PC-9 (cell line): ENCODE results near the gene C10orf71. TPM values are rescaled to one million over a fixed set of nuclear protein-coding genes. Genes with fewer than 3 reads are reported as not detected.

ENCODE experiments used
- BruUV-seq: library from RNA; stranded (reverse); fragments of 400-500 nt; replicated peaks from 2 replicates; lab custom pipeline; 2021; lab: Mats Ljungman, UMichigan
- CTCF ChIA-PET: fragments of 300-600 bp; sonication (Branson Sonifier 250); formaldehyde crosslinking; loops from one replicate; lab custom pipeline; 2022; ENCODE audit warnings: antibody characterized with exemption; lab: Charles Lee
- POLR2A ChIA-PET: fragments of 300-600 bp; sonication (Branson Sonifier 250); formaldehyde crosslinking; loops from one replicate; lab custom pipeline; 2022; ENCODE audit warnings: antibody characterized with exemption; ENCODE audit not compliant: unreplicated experiment; lab: Charles Lee
- DNase-seq, 2 experiments: peaks; one replicate each; pipeline versions ENCODE4 v3.0.0 to v3.0.0-alpha.2; 2015 to 2022; ENCODE audit warnings: mixed read lengths in 1 of 2
- H2AFZ ChIP-seq: fragments of 200-600 bp; sonication (generic); 2 replicates; pipeline ENCODE4 v1.8.1; 2017; ENCODE audit warnings: antibody characterized with exemption
- H3F3A ChIP-seq: fragments of 200-600 bp; sonication (generic); 2 replicates; pipeline ENCODE4 v1.8.1; 2017; ENCODE audit warnings: antibody characterized with exemption, mild to moderate bottlenecking, low read depth; ENCODE audit not compliant: insufficient read depth
- H3K27ac ChIP-seq: fragments of 200-600 bp; sonication (generic); 2 replicates; pipeline ENCODE4 v1.6.1; 2016; ENCODE audit warnings: mixed run types
- H3K27me3 ChIP-seq: fragments of 200-600 bp; sonication (generic); 2 replicates; pipeline ENCODE4 v1.6.1; 2016; ENCODE audit warnings: low read depth, mixed run types; ENCODE audit not compliant: insufficient read depth
- H3K36me3 ChIP-seq: fragments of 200-600 bp; sonication (generic); 2 replicates; pipeline ENCODE4 v1.6.1; 2016; ENCODE audit warnings: low read depth, mixed run types
- H3K4me1 ChIP-seq: fragments of 200-600 bp; sonication (generic); replicated peaks from 2 replicates; pipeline ENCODE4 v1.6.1; 2016; ENCODE audit warnings: mixed run types; ENCODE audit not compliant: insufficient read depth
- H3K4me2 ChIP-seq: fragments of 200-600 bp; sonication (generic); 2 replicates; pipeline ENCODE4 v1.6.1; 2017; ENCODE audit warnings: mixed run types
- H3K4me3 ChIP-seq: fragments of 200-600 bp; sonication (generic); 2 replicates; pipeline ENCODE4 v1.6.1; 2016; ENCODE audit warnings: mixed run types
- H3K79me2 ChIP-seq: fragments of 200-600 bp; sonication (generic); 2 replicates; pipeline ENCODE4 v1.6.1; 2017; ENCODE audit warnings: low read depth, mixed run types
- H3K9me2 ChIP-seq: fragments of 200-600 bp; sonication (generic); 2 replicates; pipeline ENCODE4 v1.8.1; 2017; ENCODE audit warnings: mild to moderate bottlenecking; ENCODE audit not compliant: insufficient read depth
- H3K9me3 ChIP-seq: fragments of 200-600 bp; sonication (generic); 2 replicates; pipeline ENCODE4 v1.8.1; 2016; ENCODE audit warnings: low read depth; ENCODE audit not compliant: insufficient read depth
- H4K20me1 ChIP-seq: fragments of 200-600 bp; sonication (generic); 2 replicates; pipeline ENCODE4 v1.8.1; 2017; ENCODE audit not compliant: insufficient read depth
- EZH2 ChIP-seq: fragments of 200-600 bp; sonication (generic); IDR thresholded peaks from 2 replicates; pipeline ENCODE4 v1.8.0; 2017; ENCODE audit warnings: antibody characterized with exemption, low read depth
- intact Hi-C: fragments of 100-400 bp; cut with micrococcal nuclease; formaldehyde crosslinking; loops from one replicate; pipeline ENCODE4 v1.10.0; 2022; ENCODE audit not compliant: unreplicated experiment
- total RNA-seq: library from RNA; stranded (reverse); gene quantifications from 2 replicates; pipeline ENCODE4 v1.2.3, GENCODE V29; 2021
- TF ChIP-seq, protein P1 (sequence below): fragments of 200-600 bp; sonication (generic); conservative IDR thresholded peaks from 2 replicates; pipeline ENCODE4 v1.6.1; 2017; ENCODE audit warnings: mixed run types, antibody characterized with exemption, mild to moderate bottlenecking, moderate library complexity

The C10orf71 gene
- total RNA-seq, 1 experiment from 2014 or later: not detected

DNA sequence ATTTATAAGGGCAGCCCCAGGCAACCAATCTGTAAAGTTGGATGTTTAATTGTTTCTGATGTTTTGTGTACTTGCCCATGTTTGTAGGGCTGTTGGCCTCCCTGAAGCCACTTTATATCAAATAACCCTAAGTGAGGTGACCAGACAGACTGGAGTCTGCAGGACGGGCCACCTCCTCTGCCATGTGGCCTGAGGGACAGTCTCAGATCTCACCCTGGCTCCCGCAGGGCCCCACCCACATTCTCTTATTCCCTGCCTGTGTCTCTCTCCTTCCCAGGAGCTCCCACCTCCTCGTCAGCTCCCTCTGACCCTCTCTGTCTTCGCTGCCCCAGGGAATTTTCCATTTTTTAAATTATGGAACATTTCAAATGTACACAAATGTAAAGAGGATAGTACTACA is 9.5 kb upstream of the C10orf71 start:
- Histone ChIP-seq H3K9me3 (no peaks in the 10 kb centered on the region), H3K9me2 (no peaks in the 10 kb centered on the region), H3K36me3 (no peaks in the 10 kb centered on the region), H3K79me2 (no peaks in the 10 kb centered on the region), H3F3A (no peaks in the 10 kb centered on the region), H2AFZ (no peak overlapping the region), H3K27ac (no peak overlapping the region), H3K4me1 (no peaks in the 10 kb centered on the region), H3K4me2 (no peak overlapping the region), H4K20me1 (no peaks in the 10 kb centered on the region), H3K4me3 (no peak overlapping the region), H3K27me3 (peaks cover 21% of the 10 kb centered on the region)
- BruUV-seq: no TSS peak
- intact Hi-C loops: no loop called here
- TF ChIP-seq, protein P1, sequence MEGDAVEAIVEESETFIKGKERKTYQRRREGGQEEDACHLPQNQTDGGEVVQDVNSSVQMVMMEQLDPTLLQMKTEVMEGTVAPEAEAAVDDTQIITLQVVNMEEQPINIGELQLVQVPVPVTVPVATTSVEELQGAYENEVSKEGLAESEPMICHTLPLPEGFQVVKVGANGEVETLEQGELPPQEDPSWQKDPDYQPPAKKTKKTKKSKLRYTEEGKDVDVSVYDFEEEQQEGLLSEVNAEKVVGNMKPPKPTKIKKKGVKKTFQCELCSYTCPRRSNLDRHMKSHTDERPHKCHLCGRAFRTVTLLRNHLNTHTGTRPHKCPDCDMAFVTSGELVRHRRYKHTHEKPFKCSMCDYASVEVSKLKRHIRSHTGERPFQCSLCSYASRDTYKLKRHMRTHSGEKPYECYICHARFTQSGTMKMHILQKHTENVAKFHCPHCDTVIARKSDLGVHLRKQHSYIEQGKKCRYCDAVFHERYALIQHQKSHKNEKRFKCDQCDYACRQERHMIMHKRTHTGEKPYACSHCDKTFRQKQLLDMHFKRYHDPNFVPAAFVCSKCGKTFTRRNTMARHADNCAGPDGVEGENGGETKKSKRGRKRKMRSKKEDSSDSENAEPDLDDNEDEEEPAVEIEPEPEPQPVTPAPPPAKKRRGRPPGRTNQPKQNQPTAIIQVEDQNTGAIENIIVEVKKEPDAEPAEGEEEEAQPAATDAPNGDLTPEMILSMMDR: no peak
- TF ChIP-seq EZH2: no peak
- POLR2A ChIA-PET: no interaction called here
- CTCF ChIA-PET: no interaction called here
- DNase-seq: no peak

DNA sequence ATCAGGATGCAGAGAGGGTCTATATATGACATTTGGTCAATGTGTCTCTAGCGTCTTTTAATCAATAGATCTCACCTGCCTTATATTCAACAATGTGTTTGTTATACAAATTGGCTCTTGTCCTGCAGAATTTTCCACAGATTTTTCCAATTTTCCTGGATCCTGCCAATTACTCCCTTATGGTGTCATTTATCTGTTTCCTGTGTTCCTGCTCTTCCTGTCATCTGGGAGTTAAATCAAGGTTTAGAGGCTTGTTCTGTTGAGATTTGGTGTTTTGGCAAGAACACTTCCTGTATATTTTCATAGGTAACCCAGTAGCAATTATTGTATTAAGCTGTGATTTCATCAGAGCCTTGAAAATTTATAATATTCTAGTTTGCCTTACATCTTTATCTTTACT is 8.8 kb upstream of the C10orf71 start:
- Histone ChIP-seq H4K20me1 (no peaks in the 10 kb centered on the region), H3K27me3 (peaks cover 21% of the 10 kb centered on the region), H3K36me3 (no peaks in the 10 kb centered on the region), H3K4me2 (no peak overlapping the region), H3K27ac (no peak overlapping the region), H3K4me1 (no peaks in the 10 kb centered on the region), H3K4me3 (no peak overlapping the region), H2AFZ (no peak overlapping the region), H3F3A (no peaks in the 10 kb centered on the region), H3K9me2 (no peaks in the 10 kb centered on the region), H3K9me3 (no peaks in the 10 kb centered on the region), H3K79me2 (no peaks in the 10 kb centered on the region)
- intact Hi-C loops: no loop called here
- DNase-seq: no peak
- no peak for TF ChIP-seq EZH2
- TF ChIP-seq, protein P1: no peak
- no TSS peak for BruUV-seq
- POLR2A ChIA-PET: no interaction called here
- CTCF ChIA-PET: no interaction called here

DNA sequence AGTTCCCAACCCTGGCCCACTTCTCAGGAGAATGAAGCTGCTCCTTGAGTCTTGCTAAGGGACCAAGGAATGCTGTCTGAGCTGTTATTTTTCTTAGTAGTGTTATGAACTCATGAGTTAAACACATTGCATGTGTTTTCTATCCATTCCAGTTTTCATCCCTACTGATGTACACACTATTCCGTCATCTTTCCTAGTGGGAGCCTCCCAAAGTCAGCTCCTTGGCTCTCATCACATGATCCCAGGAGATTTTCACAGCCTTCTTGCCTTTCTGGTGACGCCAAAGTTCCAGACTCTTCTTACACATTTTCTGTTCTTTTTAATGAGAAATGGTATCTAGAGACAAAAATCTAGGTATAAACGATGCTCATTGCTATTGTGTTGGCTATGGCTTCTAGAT is 8.4 kb upstream of the C10orf71 start:
- no TSS peak for BruUV-seq
- Histone ChIP-seq H3K4me3 (no peak overlapping the region), H3K9me3 (no peaks in the 10 kb centered on the region), H2AFZ (no peak overlapping the region), H3K79me2 (no peaks in the 10 kb centered on the region), H3K4me2 (no peak overlapping the region), H3K27me3 (peaks cover 21% of the 10 kb centered on the region), H3K27ac (no peak overlapping the region), H3F3A (no peaks in the 10 kb centered on the region), H3K36me3 (no peaks in the 10 kb centered on the region), H3K9me2 (no peaks in the 10 kb centered on the region), H4K20me1 (no peaks in the 10 kb centered on the region), H3K4me1 (no peaks in the 10 kb centered on the region)
- no peak for DNase-seq
- ChIA-PET POLR2A (no interaction called here), CTCF (no interaction called here)
- intact Hi-C loops: no loop called here
- TF ChIP-seq EZH2: no peak
- TF ChIP-seq, protein P1: no peak
